Measurements from ENCODE around the gene DDX52.

DNA sequence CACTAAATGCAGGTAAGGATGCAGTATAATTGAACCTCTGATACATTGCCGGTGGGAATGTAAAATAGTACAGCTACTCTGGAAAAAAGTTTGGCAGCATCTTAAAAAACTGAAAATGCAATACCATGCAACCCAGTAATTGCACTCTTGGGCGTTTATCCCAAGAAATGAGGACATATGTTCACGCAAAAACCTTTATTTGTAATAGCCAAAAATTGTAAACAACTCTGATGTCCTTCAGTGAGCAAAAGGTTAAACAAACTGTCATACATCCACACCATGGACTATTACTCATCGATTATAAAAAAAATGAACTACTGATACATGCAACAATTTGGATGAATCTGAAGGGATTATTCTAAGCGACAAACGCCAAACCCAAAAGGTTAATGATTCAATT is 51.0 kb downstream of the DDX52 start:
- TF ChIP-seq, protein P1, sequence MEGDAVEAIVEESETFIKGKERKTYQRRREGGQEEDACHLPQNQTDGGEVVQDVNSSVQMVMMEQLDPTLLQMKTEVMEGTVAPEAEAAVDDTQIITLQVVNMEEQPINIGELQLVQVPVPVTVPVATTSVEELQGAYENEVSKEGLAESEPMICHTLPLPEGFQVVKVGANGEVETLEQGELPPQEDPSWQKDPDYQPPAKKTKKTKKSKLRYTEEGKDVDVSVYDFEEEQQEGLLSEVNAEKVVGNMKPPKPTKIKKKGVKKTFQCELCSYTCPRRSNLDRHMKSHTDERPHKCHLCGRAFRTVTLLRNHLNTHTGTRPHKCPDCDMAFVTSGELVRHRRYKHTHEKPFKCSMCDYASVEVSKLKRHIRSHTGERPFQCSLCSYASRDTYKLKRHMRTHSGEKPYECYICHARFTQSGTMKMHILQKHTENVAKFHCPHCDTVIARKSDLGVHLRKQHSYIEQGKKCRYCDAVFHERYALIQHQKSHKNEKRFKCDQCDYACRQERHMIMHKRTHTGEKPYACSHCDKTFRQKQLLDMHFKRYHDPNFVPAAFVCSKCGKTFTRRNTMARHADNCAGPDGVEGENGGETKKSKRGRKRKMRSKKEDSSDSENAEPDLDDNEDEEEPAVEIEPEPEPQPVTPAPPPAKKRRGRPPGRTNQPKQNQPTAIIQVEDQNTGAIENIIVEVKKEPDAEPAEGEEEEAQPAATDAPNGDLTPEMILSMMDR (IDR thresholded peaks at IDR 0.05; ENCODE audit: low read depth, low read length, poor library complexity, severe bottlenecking): no peak
- TF ChIP-seq EZH2phosphoT487 (IDR thresholded peaks at IDR 0.05; ENCODE audit: borderline replicate concordance, low read length): no peak
